IMR-90 (cell line): ENCODE data around the gene KTN1. TPM values are rescaled to one million over a fixed set of nuclear protein-coding genes. Genes with fewer than 3 reads are reported as not detected.

ENCODE experiments used
- ATAC-seq: fragments of 200-7000 bp; cut with Tn5 transposase; 2 replicates; pipeline ENCODE4 v1.9.1; 2020; ENCODE audit warnings: low read depth, mild to moderate bottlenecking, moderate library complexity
- BruUV-seq: library from RNA; stranded (reverse); fragments of 400-500 nt; replicated peaks from 2 replicates; lab custom pipeline; 2021; lab: Mats Ljungman, UMichigan
- CTCF ChIA-PET: fragments of 300-600 bp; formaldehyde crosslinking; extraction: SDS; loops from one replicate; lab custom pipeline; 2021; ENCODE audit warnings: antibody characterized with exemption; lab: Yijun Ruan, JAX
- POLR2A ChIA-PET: fragments of 300-600 bp; sonication (Branson Sonifier 250); formaldehyde crosslinking; loops from one replicate; lab custom pipeline; 2022; ENCODE audit warnings: antibody characterized with exemption; ENCODE audit not compliant: unreplicated experiment; lab: Charles Lee
- DNase-seq: peaks from one replicate; pipeline ENCODE4 v3.0.0; 2013
- H2AFZ ChIP-seq: replicated peaks from 2 replicates; pipeline ENCODE3; 2013; ENCODE audit warnings: low read length, mild to moderate bottlenecking; ENCODE audit not compliant: poor library complexity
- H2AK5ac ChIP-seq: 2 replicates; pipeline ENCODE4 v1.6.1; 2013; ENCODE audit warnings: low read depth, low read length, inconsistent platforms
- H2AK9ac ChIP-seq: replicated peaks from 2 replicates; pipeline ENCODE3; 2013; ENCODE audit warnings: mild to moderate bottlenecking, low read depth, low read length, moderate library complexity; ENCODE audit not compliant: poor library complexity
- H2BK120ac ChIP-seq: 2 replicates; pipeline ENCODE4 v1.6.1; 2013; ENCODE audit warnings: low read depth, low read length, inconsistent platforms
- H2BK15ac ChIP-seq: 3 replicates; pipeline ENCODE4 v1.6.1; 2013; ENCODE audit warnings: low read depth, low read length, inconsistent platforms
- H2BK20ac ChIP-seq: 2 replicates; pipeline ENCODE4 v1.6.1; 2013; ENCODE audit warnings: low read depth, mild to moderate bottlenecking, inconsistent platforms, low read length, moderate library complexity
- H2BK5ac ChIP-seq: 2 replicates; pipeline ENCODE4 v1.6.1; 2013; ENCODE audit warnings: mild to moderate bottlenecking, low read depth, low read length, inconsistent platforms; ENCODE audit not compliant: poor library complexity, severe bottlenecking
- H3K14ac ChIP-seq: replicated peaks from 2 replicates; pipeline ENCODE4 v1.6.1; 2013; ENCODE audit warnings: low read depth, low read length, inconsistent platforms
- H3K18ac ChIP-seq: 2 replicates; pipeline ENCODE4 v1.6.1; 2013; ENCODE audit warnings: low read depth, low read length, control low read depth
- H3K23ac ChIP-seq: 2 replicates; pipeline ENCODE4 v1.6.1; 2013; ENCODE audit warnings: low read depth, low read length, inconsistent platforms
- H3K27ac ChIP-seq: 2 replicates; pipeline ENCODE4 v1.5.1; 2013; ENCODE audit warnings: mild to moderate bottlenecking, control low read depth, low read length; ENCODE audit not compliant: insufficient read depth
- H3K27me3 ChIP-seq: 2 replicates; pipeline ENCODE4 v1.6.1; 2013; ENCODE audit warnings: low read length; ENCODE audit not compliant: control insufficient read depth, insufficient read depth
- H3K36me3 ChIP-seq: 2 replicates; pipeline ENCODE4 v1.6.1; 2013; ENCODE audit warnings: low read length, mixed read lengths; ENCODE audit not compliant: control insufficient read depth, insufficient read depth
- H3K4ac ChIP-seq: 2 replicates; pipeline ENCODE4 v1.6.1; 2013; ENCODE audit warnings: low read depth, low read length, inconsistent platforms
- H3K4me1 ChIP-seq: 2 replicates; pipeline ENCODE4 v1.6.1; 2013; ENCODE audit warnings: low read length, mixed read lengths; ENCODE audit not compliant: control insufficient read depth, insufficient read depth
- H3K4me2 ChIP-seq: 2 replicates; pipeline ENCODE4 v1.6.1; 2013; ENCODE audit warnings: low read depth, mild to moderate bottlenecking, control low read depth, low read length, moderate library complexity
- H3K4me3 ChIP-seq: 2 replicates; pipeline ENCODE4 v1.5.1; 2013; ENCODE audit warnings: low read depth, mild to moderate bottlenecking, control low read depth, low read length, moderate library complexity; ENCODE audit not compliant: insufficient read depth
- H3K56ac ChIP-seq: 2 replicates; pipeline ENCODE4 v1.6.1; 2013; ENCODE audit warnings: low read length, inconsistent platforms; ENCODE audit not compliant: insufficient read depth; ENCODE audit errors: extremely low read depth
- H3K79me1 ChIP-seq, 2 experiments: 2 replicates each; pipeline ENCODE4 v1.6.1; 2013; ENCODE audit warnings: low read length in 2 of 2, inconsistent platforms in 1 of 2, low read depth in 1 of 2
- H3K9ac ChIP-seq: 2 replicates; pipeline ENCODE4 v1.6.1; 2013; ENCODE audit warnings: low read depth, low read length, control low read depth
- H3K9me1 ChIP-seq: 2 replicates; pipeline ENCODE4 v1.6.1; 2013; ENCODE audit warnings: low read length, inconsistent platforms; ENCODE audit not compliant: insufficient read depth
- H3K9me3 ChIP-seq: 2 replicates; pipeline ENCODE4 v1.6.1; 2013; ENCODE audit warnings: low read length; ENCODE audit not compliant: control insufficient read depth, insufficient read depth
- H4K20me1 ChIP-seq: 2 replicates; pipeline ENCODE4 v1.6.1; 2013; ENCODE audit warnings: low read length, inconsistent platforms; ENCODE audit not compliant: insufficient read depth
- H4K5ac ChIP-seq: 2 replicates; pipeline ENCODE4 v1.6.1; 2013; ENCODE audit warnings: mild to moderate bottlenecking, low read depth, low read length, control low read depth
- H4K8ac ChIP-seq, 2 experiments: 2 replicates each; pipeline ENCODE4 v1.6.1; 2013; ENCODE audit warnings: low read depth in 2 of 2, low read length in 2 of 2, control low read depth in 1 of 2, inconsistent platforms in 1 of 2
- H4K91ac ChIP-seq: 2 replicates; pipeline ENCODE4 v1.6.1; 2013; ENCODE audit warnings: low read depth, low read length, inconsistent platforms; ENCODE audit not compliant: insufficient read depth
- CTCF ChIP-seq: conservative IDR thresholded peaks from 2 replicates; pipeline ENCODE4 v1.5.1; 2012; ENCODE audit warnings: mild to moderate bottlenecking, low read depth, low read length, improper control_type of control experiment
- ELK1 ChIP-seq: fragments of 150-350 bp; IDR thresholded peaks from 2 replicates; pipeline ENCODE4 v1.6.1; 2016; ENCODE audit warnings: low read depth, mild to moderate bottlenecking, low read length, moderate library complexity, borderline replicate concordance
- MAFK ChIP-seq: IDR thresholded peaks from 2 replicates; pipeline ENCODE4 v1.6.1; 2012; ENCODE audit warnings: low read depth, low read length, improper control_type of control experiment
- WGBS, 2 experiments: methylation state at CpG; one replicate each; pipeline versions ENCODE4 v1.1.5 to v1.1.7; 2013; ENCODE audit warnings: missing lambda C conversion rate in 2 of 2; ENCODE audit not compliant: insufficient read length in 1 of 2; ENCODE audit errors: extremely low coverage in 2 of 2; 5-methylcytosine and 5-hydroxymethylcytosine counted together
- dilution Hi-C: fragments of 300-500 bp; cut with HindIII; formaldehyde crosslinking; loops from one replicate; pipeline ENCODE4 v1.14.3; 2018; ENCODE audit warnings: low sequenced_read_pairs; ENCODE audit not compliant: unreplicated experiment
- in situ Hi-C: fragments of 300-500 bp; cut with MboI; formaldehyde crosslinking; loops from 3 replicates; pipeline ENCODE4 v1.14.3; 2019; ENCODE audit warnings: low sequenced_read_pairs, inconsistent platforms, mixed read lengths
- intact Hi-C: fragments of 100-400 bp; cut with micrococcal nuclease; formaldehyde crosslinking; loops from 2 replicates; pipeline ENCODE4 v1.10.0; 2022
- polyA plus RNA-seq, 3 experiments: library from polyadenylated mRNA; depleted of rRNA; stranded (reverse); fragments of >200 nt; gene quantifications; 2 replicates each; pipeline ENCODE4 v1.2.3, GENCODE V29; 2012; ENCODE audit warnings: low replicate concordance in 1 of 3
- total RNA-seq: library from RNA; depleted of rRNA; stranded (reverse); fragments of >200 nt; gene quantifications from 2 replicates; pipeline ENCODE4 v1.2.3, GENCODE V29; 2012

Gene KTN1
- total and polyA plus RNA-seq, 2 of the 4 experiments (the other 2 are of a cell fraction): 42.1 to 57.2 TPM

- TF ChIP-seq ELK1 (no peak), MAFK (peak; percentile 44), CTCF (no peak)
- no peaks in the 10 kb centered on the region for H3K9me3 ChIP-seq
- H3K9ac ChIP-seq: no peak overlapping the region
- H3K27me3 ChIP-seq: no peaks in the 10 kb centered on the region
- no peak overlapping the region for H3K4me3 ChIP-seq
- ChIA-PET POLR2A (interaction anchor here (0.6 kb wide), 1 partner anchor 930 kb away, joined by 5 read pairs; no protein-coding TSS in a partner anchor), CTCF (no interaction called here)
- no peaks in the 10 kb centered on the region for H3K9me1 ChIP-seq
- H3K56ac ChIP-seq: no peak overlapping the region
- H3K23ac ChIP-seq: no peak overlapping the region
- in situ Hi-C loops: no loop called here
- H3K18ac ChIP-seq: no peak overlapping the region
- H2BK5ac ChIP-seq: no peak overlapping the region
- no peak overlapping the region for H3K27ac ChIP-seq
- dilution Hi-C loops: no loop called here
- no peak overlapping the region for H3K4ac ChIP-seq
- ATAC-seq (no peak), DNase-seq (no peak)
- no peak overlapping the region for H4K5ac ChIP-seq
- intact Hi-C loops: no loop called here
- BruUV-seq: no TSS peak
- no peak overlapping the region for H3K4me2 ChIP-seq
- H4K8ac ChIP-seq: no peak overlapping the region
- H2BK15ac ChIP-seq: no peak overlapping the region
- H2BK20ac ChIP-seq: no peak overlapping the region
- no peaks in the 10 kb centered on the region for H3K4me1 ChIP-seq
- no peak overlapping the region for H2AK5ac ChIP-seq
- WGBS, 2 experiments: no CpG with 5 or more reads among the region's 2 CpGs
- no peak overlapping the region for H2AFZ ChIP-seq
- peaks cover 22% of the 10 kb centered on the region for H3K36me3 ChIP-seq
- H3K79me1 ChIP-seq: 0 out of 4 replicates have a peak, but pooled peaks cover 0 to 3% of the 10 kb centered on the region in 2 experiments
- no peak overlapping the region for H2BK120ac ChIP-seq
- no peak overlapping the region for H4K91ac ChIP-seq
- H4K20me1 ChIP-seq: no peaks in the 10 kb centered on the region
- H3K14ac ChIP-seq: no peak overlapping the region
- no peak overlapping the region for H2AK9ac ChIP-seq
Observed at GRCh38 chr14:55681096-55681495, 101.1 kb downstream of the KTN1 start.
